HEK293T (cell line): ENCODE results near the gene KCND2.

ENCODE experiments used
- ARNT ChIP-seq: fragments of 450-650 bp; IDR thresholded peaks from 2 replicates; pipeline ENCODE4 v1.6.1; 2017; ENCODE audit warnings: mild to moderate bottlenecking
- BHLHE40 ChIP-seq: fragments of 450-650 bp; IDR thresholded peaks from 2 replicates; pipeline ENCODE4 v1.6.1; 2016; ENCODE audit warnings: mild to moderate bottlenecking, moderate library complexity, borderline replicate concordance
- ELF4 ChIP-seq: fragments of 450-650 bp; IDR thresholded peaks from 2 replicates; pipeline ENCODE4 v1.6.1; 2017; ENCODE audit warnings: antibody characterized with exemption
- FOXA1 ChIP-seq: fragments of 450-650 bp; IDR thresholded peaks from 2 replicates; pipeline ENCODE4 v1.6.1; 2016; ENCODE audit warnings: mild to moderate bottlenecking
- FOXM1 ChIP-seq: fragments of 450-650 bp; IDR thresholded peaks from 2 replicates; pipeline ENCODE4 v1.6.1; 2017; ENCODE audit warnings: mild to moderate bottlenecking, borderline replicate concordance
- HDGF ChIP-seq: fragments of 450-650 bp; IDR thresholded peaks from 2 replicates; pipeline ENCODE4 v1.6.1; 2017; ENCODE audit warnings: antibody characterized with exemption, borderline replicate concordance
- LEF1 ChIP-seq: fragments of 450-650 bp; IDR thresholded peaks from 2 replicates; pipeline ENCODE4 v1.6.1; 2017; ENCODE audit warnings: mild to moderate bottlenecking, borderline replicate concordance
- SP1 ChIP-seq: fragments of 450-650 bp; IDR thresholded peaks from 2 replicates; pipeline ENCODE4 v1.6.1; 2017
- SUZ12 ChIP-seq: fragments of 450-650 bp; IDR thresholded peaks from 2 replicates; pipeline ENCODE4 v1.6.1; 2016; ENCODE audit warnings: mild to moderate bottlenecking
- TARDBP ChIP-seq: fragments of 450-650 bp; IDR thresholded peaks from 2 replicates; pipeline ENCODE4 v1.6.1; 2016

DNA sequence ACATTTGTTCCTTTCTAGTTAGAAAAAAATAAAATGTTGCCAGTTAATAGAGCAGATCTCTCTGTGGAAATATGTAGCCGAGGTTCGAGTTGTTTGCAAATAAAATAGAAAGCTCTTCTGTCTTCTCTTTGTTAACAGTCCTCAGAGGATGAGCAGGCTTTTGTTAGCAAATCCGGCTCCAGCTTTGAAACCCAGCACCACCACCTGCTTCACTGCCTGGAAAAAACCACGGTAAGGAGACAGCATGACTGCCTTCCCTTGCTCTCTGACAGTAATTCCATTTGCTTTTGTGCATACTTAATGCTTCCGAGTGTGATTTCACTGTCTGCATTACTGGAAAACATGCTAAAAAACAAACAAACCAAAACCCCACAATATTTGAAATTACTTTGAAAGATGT, 469.4 kb downstream of the KCND2 start:
- TF ChIP-seq LEF1 (no peak), FOXM1 (no peak), SP1 (no peak), ARNT (no peak), HDGF (no peak), FOXA1 (no peak), TARDBP (no peak), SUZ12 (no peak), BHLHE40 (no peak), ELF4 (no peak)
